Transverse colon (tissue), 4 donors: Measurements from ENCODE around the gene KRT28. TPM values are rescaled to one million over a fixed set of nuclear protein-coding genes. Genes with fewer than 3 reads are reported as not detected.
A peak's percentile ranks its signal among the peaks of the same experiment; 100 is the strongest.

Source experiments
- DNase-seq: peaks from one replicate; pipeline ENCODE4 v3.0.0-alpha.2; 2019
- H3K27ac ChIP-seq, 4 donors: fragments of 200-600 bp; sonication (generic); 2 replicates each; pipeline ENCODE4 v1.5.1; 2016 to 2018; ENCODE audit warnings: inconsistent platforms in 4 of 4
- H3K27me3 ChIP-seq: fragments of 200-600 bp; sonication (generic); 2 replicates; pipeline ENCODE4 v1.5.1; 2017; ENCODE audit warnings: inconsistent platforms
- H3K36me3 ChIP-seq, 4 donors: fragments of 200-600 bp; sonication (generic); 2 replicates each; pipeline ENCODE4 v1.5.1; 2017 to 2019; ENCODE audit warnings: inconsistent platforms in 4 of 4
- H3K4me1 ChIP-seq, 4 donors: fragments of 200-600 bp; sonication (generic); 2 replicates each; pipeline ENCODE4 v1.5.1; 2017 to 2020; ENCODE audit warnings: inconsistent platforms in 4 of 4
- H3K4me3 ChIP-seq, 4 donors: fragments of 200-600 bp; sonication (generic); 1 replicate in 1 of 4; 2 replicates in 3 of 4; pipeline versions ENCODE4 v1.5.1 to v1.6.1; 2017 to 2019; ENCODE audit warnings: inconsistent platforms in 4 of 4
- H3K9me3 ChIP-seq, 2 donors: fragments of 200-600 bp; sonication (generic); 2 replicates each; pipeline ENCODE4 v1.5.1; 2017 to 2019; ENCODE audit warnings: inconsistent platforms in 2 of 2
- CTCF ChIP-seq, 5 experiments: fragments of 200-600 bp in 3 of 5; fragments of 450-650 bp in 2 of 5; sonication (generic) in 3 of 5; IDR thresholded peaks; 1 replicate in 2 of 5; 2 replicates in 3 of 5; pipeline ENCODE4 v1.5.1; 2016 to 2017; ENCODE audit warnings: antibody characterized with exemption in 5 of 5, inconsistent platforms in 3 of 5, mild to moderate bottlenecking in 2 of 5, moderate library complexity in 1 of 5
- EP300 ChIP-seq: sonication (generic); formaldehyde crosslinking; IDR thresholded peaks from one replicate; pipeline ENCODE4 v1.6.1; 2017; ENCODE audit warnings: antibody characterized with exemption, low read depth
- POLR2A ChIP-seq: fragments of 450-650 bp; IDR thresholded peaks from one replicate; pipeline ENCODE4 v1.6.1; 2016; ENCODE audit warnings: antibody characterized with exemption, mild to moderate bottlenecking, moderate library complexity
- POLR2AphosphoS5 ChIP-seq, 3 donors: sonication (generic); formaldehyde crosslinking; IDR thresholded peaks; one replicate each; pipeline ENCODE4 v1.6.1; 2016; ENCODE audit warnings: antibody characterized with exemption in 3 of 3
- WGBS, 2 donors: methylation state at CpG; one replicate each; pipeline ENCODE4 v1.1.5; 2018; ENCODE audit warnings: low coverage in 1 of 2; 5-methylcytosine and 5-hydroxymethylcytosine counted together
- in situ Hi-C, 4 donors: fragments of 200-750 bp; cut with MboI; loops; one replicate each; pipeline versions ENCODE4 v1.15.0 to v1.15.1; 2017; ENCODE audit warnings: low sequenced_read_pairs in 3 of 4, low pct_ligation_motif_present in 1 of 4, low pct_unique_long_range_greater_than_20kb in 1 of 4
- intact Hi-C: fragments of 100-400 bp; cut with DNase I; formaldehyde crosslinking; loops from one replicate; pipeline ENCODE4 v1.15.1; 2023; ENCODE audit warnings: low total_unique reads
- total RNA-seq, 4 donors: library from RNA; depleted of rRNA; stranded (reverse); fragments of >200 nt; gene quantifications; one replicate each; pipeline ENCODE4 v1.1.0, GENCODE V29; 2016

Gene KRT28
- total RNA-seq, 4 donors from 2014 or later, result not detected

DNA sequence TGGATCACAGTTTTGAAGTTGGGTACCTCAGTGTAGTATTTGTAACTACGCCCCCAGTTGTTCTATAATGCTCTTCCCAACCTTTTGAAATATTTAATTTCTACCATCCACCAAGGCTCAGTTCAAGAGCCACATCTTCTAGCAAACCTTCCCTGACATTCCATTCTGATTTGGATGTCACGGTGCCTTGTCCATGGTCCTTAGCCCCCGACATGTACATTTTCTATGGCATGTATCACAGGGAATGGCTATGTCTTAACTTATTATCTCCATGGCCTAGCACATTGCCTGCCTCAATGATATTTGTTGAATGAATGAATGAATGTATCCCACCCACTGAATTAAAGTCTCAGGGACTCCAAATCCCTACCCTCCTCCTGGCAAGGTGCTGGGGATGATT, 6.4 kb upstream of the KRT28 start:
- H3K9me3 ChIP-seq, result no peaks in the 10 kb centered on the region
- H3K36me3 ChIP-seq, result no peaks in the 10 kb centered on the region
- no peak overlapping the region for H3K27ac ChIP-seq
- DNase-seq, result no peak
- intact Hi-C loops (loop anchor here (10.0 kb wide), 1 partner anchor 859 kb away; no protein-coding TSS in a partner anchor), in situ Hi-C loops (loop anchor here in 3 of 4 donors (10.0 to 25.0 kb wide), 3 partner anchors 531 to 859 kb away; no protein-coding TSS in a partner anchor)
- peaks cover 0 to 5% (median 1%) of the 10 kb centered on the region in 4 donors for H3K4me1 ChIP-seq
- WGBS, 2 donors, result 84 to 100% methylated on average over 1 to 3 of the region's 3 CpGs
- H3K4me3 ChIP-seq, result no peak overlapping the region
- peaks cover 84% of the 10 kb centered on the region for H3K27me3 ChIP-seq
- TF ChIP-seq CTCF (IDR thresholded peaks at IDR 0.05), result no peak
- no peak for TF ChIP-seq POLR2A
- no peak for TF ChIP-seq EP300
- TF ChIP-seq POLR2AphosphoS5 (IDR thresholded peaks at IDR 0.05), result no peak

GRCh38 chr17:40803617-40804082, 3.9 kb upstream of the KRT28 start:
- in situ Hi-C loops, result loop anchor here in 3 of 4 donors (10.0 to 25.0 kb wide), 3 partner anchors 534 to 861 kb away; no protein-coding TSS in a partner anchor
- Histone ChIP-seq H3K27ac (no peak overlapping the region), H3K27me3 (peaks cover 78% of the 10 kb centered on the region), H3K36me3 (no peaks in the 10 kb centered on the region), H3K4me1 (peaks cover 0 to 5% (median 1%) of the 10 kb centered on the region in 4 donors), H3K4me3 (no peak overlapping the region), H3K9me3 (no peaks in the 10 kb centered on the region)
- TF ChIP-seq POLR2AphosphoS5 (IDR thresholded peaks at IDR 0.05) (no peak), CTCF (IDR thresholded peaks at IDR 0.05) (peak; percentile 79 to 87 (median 81)), EP300 (no peak), POLR2A (no peak)
- DNase-seq, result peak; percentile 86
- intact Hi-C loops, result loop anchor here (10.0 kb wide), 1 partner anchor 861 kb away; no protein-coding TSS in a partner anchor
- WGBS, 2 donors, result 7 to 10% methylated on average over 9 to 13 of the region's 13 CpGs

GRCh38 chr17:40801157-40801556, 1.4 kb upstream of the KRT28 start:
- no peaks in the 10 kb centered on the region for H3K36me3 ChIP-seq
- DNase-seq, result no peak
- H3K4me3 ChIP-seq, result no peak overlapping the region
- no peak for TF ChIP-seq POLR2AphosphoS5 (IDR thresholded peaks at IDR 0.05)
- TF ChIP-seq EP300, result no peak
- TF ChIP-seq POLR2A, result no peak
- no peak for TF ChIP-seq CTCF (IDR thresholded peaks at IDR 0.05)
- no peaks in the 10 kb centered on the region for H3K9me3 ChIP-seq
- WGBS, 2 donors, result 53 to 83% methylated on average over 2 of the region's 2 CpGs
- intact Hi-C loops (loop anchor here (10.0 kb wide), 1 partner anchor 864 kb away; no protein-coding TSS in a partner anchor), in situ Hi-C loops (loop anchor here in 3 of 4 donors (10.0 to 25.0 kb wide), 3 partner anchors 536 to 864 kb away; no protein-coding TSS in a partner anchor)
- no peak overlapping the region for H3K27ac ChIP-seq
- H3K4me1 ChIP-seq, result peaks cover 0 to 5% (median 1%) of the 10 kb centered on the region in 4 donors
- H3K27me3 ChIP-seq, result peaks cover 77% of the 10 kb centered on the region

GRCh38 chr17:40800381-40800780, 622 bp upstream of the KRT28 start:
- Histone ChIP-seq H3K36me3 (no peaks in the 10 kb centered on the region), H3K27me3 (peaks cover 78% of the 10 kb centered on the region), H3K4me1 (peaks cover 0 to 5% (median 1%) of the 10 kb centered on the region in 4 donors), H3K27ac (no peak overlapping the region), H3K9me3 (no peaks in the 10 kb centered on the region), H3K4me3 (no peak overlapping the region)
- 60 to 74% methylated on average over 1 of the region's 1 CpG for WGBS, 2 donors
- TF ChIP-seq POLR2A (no peak), EP300 (no peak), CTCF (IDR thresholded peaks at IDR 0.05) (no peak), POLR2AphosphoS5 (IDR thresholded peaks at IDR 0.05) (no peak)
- no peak for DNase-seq
- in situ Hi-C loops, result loop anchor here in 3 of 4 donors (10.0 to 25.0 kb wide), 3 partner anchors 537 to 864 kb away; no protein-coding TSS in a partner anchor
- intact Hi-C loops, result loop anchor here (10.0 kb wide), 1 partner anchor 864 kb away; no protein-coding TSS in a partner anchor
